Measurements from ENCODE around the gene AP4S1.
"Not testable (repeated sequence)": the region's sequence is repeated elsewhere in the genome, so short reads cannot be mapped to it uniquely, and the experiment has no call there.

AP4S1 gene

GRCh38 chr14:30998100-30998706 is 27.2 kb upstream of the AP4S1 start:
- Histone ChIP-seq H3K36me3 (ENCODE audit: insufficient read depth, insufficient read length, low read length) (no peaks in the 10 kb centered on the region), H3K9me3 (ENCODE audit: insufficient read depth, low read length) (peaks cover 6% of the 10 kb centered on the region), H3K4me1 (ENCODE audit: insufficient read depth, insufficient read length) (no peaks in the 10 kb centered on the region), H3K4me3 (ENCODE audit: insufficient read length, low read depth) (no peak overlapping the region), H3K9ac (ENCODE audit: insufficient read length, low read depth) (no peak overlapping the region), H3K27me3 (ENCODE audit: insufficient read depth, insufficient read length) (no peaks in the 10 kb centered on the region)
- TF ChIP-seq YY1 (IDR thresholded peaks at IDR 0.05; ENCODE audit: insufficient read depth, insufficient read length), result no peak
- no peak for TF ChIP-seq ZNF274 (IDR thresholded peaks at IDR 0.05; ENCODE audit: low read depth, low read length)
- TF ChIP-seq SUZ12 (IDR thresholded peaks at IDR 0.05; ENCODE audit: extremely low read depth, insufficient read depth, insufficient read length), result no peak
- DNase-seq (ENCODE audit: low read depth, low spot score), result peak; percentile 5

- H3K27me3 ChIP-seq (ENCODE audit: insufficient read depth, insufficient read length), result no peaks in the 10 kb centered on the region
- H3K4me3 ChIP-seq (ENCODE audit: insufficient read length, low read depth), result no peak overlapping the region
- peaks cover 2% of the 10 kb centered on the region for H3K36me3 ChIP-seq (ENCODE audit: insufficient read depth, insufficient read length, low read length)
- H3K4me1 ChIP-seq (ENCODE audit: insufficient read depth, insufficient read length), result no peaks in the 10 kb centered on the region
- no peak overlapping the region for H3K9ac ChIP-seq (ENCODE audit: insufficient read length, low read depth)
- TF ChIP-seq SUZ12 (IDR thresholded peaks at IDR 0.05; ENCODE audit: extremely low read depth, insufficient read depth, insufficient read length) (no peak), ZNF274 (IDR thresholded peaks at IDR 0.05; ENCODE audit: low read depth, low read length) (no peak), YY1 (IDR thresholded peaks at IDR 0.05; ENCODE audit: insufficient read depth, insufficient read length) (no peak)
- peaks cover 6% of the 10 kb centered on the region for H3K9me3 ChIP-seq (ENCODE audit: insufficient read depth, low read length)
- DNase-seq (ENCODE audit: low read depth, low spot score), result no peak
These were observed 26.2 kb upstream of the AP4S1 start for GRCh38 chr14:30999038-30999773.

DNA sequence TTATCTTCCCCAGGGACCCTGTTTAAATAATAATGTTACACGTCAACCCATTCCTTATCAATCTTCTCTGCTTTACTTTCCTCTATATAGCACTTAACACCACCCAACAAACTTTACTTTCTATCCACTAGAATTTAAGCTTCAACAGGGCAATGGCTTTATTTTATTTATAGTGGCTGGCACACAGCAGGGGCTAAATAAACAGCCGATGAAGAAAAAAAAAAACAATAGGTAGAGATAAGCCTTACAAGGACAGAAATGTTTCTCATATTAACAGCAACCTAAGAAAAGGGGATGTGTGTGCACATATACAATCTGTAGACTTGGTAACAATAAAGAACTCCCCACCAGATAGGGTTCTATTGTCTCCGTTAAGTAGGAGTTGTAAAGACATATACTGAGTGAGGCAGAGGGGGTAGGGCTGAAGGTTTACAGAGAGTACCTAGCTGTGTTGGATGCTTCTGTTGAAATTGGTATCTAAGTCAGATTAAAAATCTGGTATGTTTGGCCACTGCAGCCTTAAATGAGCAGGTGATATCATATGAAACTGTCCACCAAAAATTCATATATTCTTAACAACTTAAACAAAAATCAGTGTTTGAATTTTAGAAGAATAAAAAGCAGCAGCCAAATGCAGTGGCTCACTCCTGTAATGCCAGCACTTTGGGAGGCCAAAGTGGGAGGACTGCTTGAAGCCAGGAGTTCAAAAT is 24.7 kb upstream of the AP4S1 start:
- peaks cover 5% of the 10 kb centered on the region for H3K36me3 ChIP-seq (ENCODE audit: insufficient read depth, insufficient read length, low read length)
- H3K9ac ChIP-seq (ENCODE audit: insufficient read length, low read depth), result no peak overlapping the region

DNA sequence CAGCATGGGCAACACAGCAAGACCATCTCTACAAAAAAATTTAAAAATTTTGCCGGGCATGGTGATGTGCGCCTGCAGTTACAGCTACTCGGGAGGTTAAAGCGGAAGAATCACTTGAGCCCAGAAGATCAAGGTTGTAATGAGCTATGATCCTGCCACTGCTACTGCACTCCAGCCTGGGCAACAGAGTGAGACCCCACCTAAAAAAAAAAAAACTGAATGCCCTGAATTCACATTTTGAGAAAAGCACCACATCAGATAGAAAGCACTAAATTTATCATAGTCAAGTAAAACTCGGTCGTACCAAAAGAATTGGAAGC is 24.1 kb upstream of the AP4S1 start:
- Histone ChIP-seq H3K4me1 (ENCODE audit: insufficient read depth, insufficient read length) (no peaks in the 10 kb centered on the region), H3K36me3 (ENCODE audit: insufficient read depth, insufficient read length, low read length) (peaks cover 5% of the 10 kb centered on the region), H3K9ac (ENCODE audit: insufficient read length, low read depth) (no peak overlapping the region), H3K27me3 (ENCODE audit: insufficient read depth, insufficient read length) (no peaks in the 10 kb centered on the region), H3K9me3 (ENCODE audit: insufficient read depth, low read length) (peaks cover 6% of the 10 kb centered on the region), H3K4me3 (ENCODE audit: insufficient read length, low read depth) (no peak overlapping the region)
- no peak for TF ChIP-seq ZNF274 (IDR thresholded peaks at IDR 0.05; ENCODE audit: low read depth, low read length)
- no peak for TF ChIP-seq SUZ12 (IDR thresholded peaks at IDR 0.05; ENCODE audit: extremely low read depth, insufficient read depth, insufficient read length)
- TF ChIP-seq YY1 (IDR thresholded peaks at IDR 0.05; ENCODE audit: insufficient read depth, insufficient read length), result no peak
- DNase-seq (ENCODE audit: low read depth, low spot score), result no peak

More for the DNA sequence above, 24.7 kb upstream of the AP4S1 start:
- Histone ChIP-seq H3K27me3 (ENCODE audit: insufficient read depth, insufficient read length) (no peaks in the 10 kb centered on the region), H3K4me1 (ENCODE audit: insufficient read depth, insufficient read length) (no peaks in the 10 kb centered on the region), H3K4me3 (ENCODE audit: insufficient read length, low read depth) (no peak overlapping the region), H3K9me3 (ENCODE audit: insufficient read depth, low read length) (peaks cover 6% of the 10 kb centered on the region)
- DNase-seq (ENCODE audit: low read depth, low spot score), result no peak
- TF ChIP-seq ZNF274 (IDR thresholded peaks at IDR 0.05; ENCODE audit: low read depth, low read length) (no peak), YY1 (IDR thresholded peaks at IDR 0.05; ENCODE audit: insufficient read depth, insufficient read length) (no peak), SUZ12 (IDR thresholded peaks at IDR 0.05; ENCODE audit: extremely low read depth, insufficient read depth, insufficient read length) (no peak)

- TF ChIP-seq SUZ12 (IDR thresholded peaks at IDR 0.05; ENCODE audit: extremely low read depth, insufficient read depth, insufficient read length) (no peak), YY1 (IDR thresholded peaks at IDR 0.05; ENCODE audit: insufficient read depth, insufficient read length) (no peak), ZNF274 (IDR thresholded peaks at IDR 0.05; ENCODE audit: low read depth, low read length) (no peak)
- peaks cover 5% of the 10 kb centered on the region for H3K9me3 ChIP-seq (ENCODE audit: insufficient read depth, low read length)
- H3K4me3 ChIP-seq (ENCODE audit: insufficient read length, low read depth), result no peak overlapping the region
- H3K36me3 ChIP-seq (ENCODE audit: insufficient read depth, insufficient read length, low read length), result peaks cover 9% of the 10 kb centered on the region
- H3K27me3 ChIP-seq (ENCODE audit: insufficient read depth, insufficient read length), result no peaks in the 10 kb centered on the region
- no peak for DNase-seq (ENCODE audit: low read depth, low spot score)
- H3K9ac ChIP-seq (ENCODE audit: insufficient read length, low read depth), result no peak overlapping the region
- H3K4me1 ChIP-seq (ENCODE audit: insufficient read depth, insufficient read length), result no peaks in the 10 kb centered on the region
These were observed 22.2 kb upstream of the AP4S1 start for GRCh38 chr14:31003284-31003683.

- not testable (repeated sequence) for DNase-seq (ENCODE audit: low read depth, low spot score); H3K36me3 ChIP-seq (ENCODE audit: insufficient read depth, insufficient read length, low read length); H3K4me1 ChIP-seq (ENCODE audit: insufficient read depth, insufficient read length); H3K9ac ChIP-seq (ENCODE audit: insufficient read length, low read depth); H3K27me3 ChIP-seq (ENCODE audit: insufficient read depth, insufficient read length); H3K4me3 ChIP-seq (ENCODE audit: insufficient read length, low read depth); H3K9me3 ChIP-seq (ENCODE audit: insufficient read depth, low read length)
These were observed 21.4 kb upstream of the AP4S1 start for GRCh38 chr14:31004007-31004406.

GRCh38 chr14:31006703-31007102 is 18.7 kb upstream of the AP4S1 start:
- H3K9ac ChIP-seq (ENCODE audit: insufficient read length, low read depth), result no peak overlapping the region
- peaks cover 9% of the 10 kb centered on the region for H3K36me3 ChIP-seq (ENCODE audit: insufficient read depth, insufficient read length, low read length)
- no peak overlapping the region for H3K4me3 ChIP-seq (ENCODE audit: insufficient read length, low read depth)
- no peaks in the 10 kb centered on the region for H3K4me1 ChIP-seq (ENCODE audit: insufficient read depth, insufficient read length)
- no peaks in the 10 kb centered on the region for H3K9me3 ChIP-seq (ENCODE audit: insufficient read depth, low read length)
- H3K27me3 ChIP-seq (ENCODE audit: insufficient read depth, insufficient read length), result no peaks in the 10 kb centered on the region
- DNase-seq (ENCODE audit: low read depth, low spot score), result no peak
- TF ChIP-seq ZNF274 (IDR thresholded peaks at IDR 0.05; ENCODE audit: low read depth, low read length) (no peak), YY1 (IDR thresholded peaks at IDR 0.05; ENCODE audit: insufficient read depth, insufficient read length) (no peak), SUZ12 (IDR thresholded peaks at IDR 0.05; ENCODE audit: extremely low read depth, insufficient read depth, insufficient read length) (no peak)

Data from NT2/D1 (cell line).